Cardiac muscle cell (in vitro differentiated cells and primary cell): ENCODE results near the gene DNAH6. TPM values are rescaled to one million over a fixed set of nuclear protein-coding genes. Genes with fewer than 3 reads are reported as not detected.

Experiments used
- DNase-seq, 2 donors: peaks; one replicate each; pipeline versions ENCODE4 v3.0.0 to v3.0.0-alpha.2; 2010 to 2017; ENCODE audit warnings: low read depth in 1 of 2, low spot score in 1 of 2
- H3K27ac ChIP-seq: fragments of 200-600 bp; sonication (generic); 2 replicates; pipeline ENCODE4 v1.5.1; 2016
- H3K27me3 ChIP-seq: fragments of 200-600 bp; sonication (generic); 2 replicates; pipeline ENCODE4 v1.6.0; 2016; ENCODE audit warnings: control low read depth
- H3K36me3 ChIP-seq: fragments of 200-600 bp; sonication (generic); 2 replicates; pipeline ENCODE4 v1.5.1; 2016; ENCODE audit warnings: control low read depth
- H3K4me1 ChIP-seq: fragments of 200-600 bp; sonication (generic); 2 replicates; pipeline ENCODE4 v1.8.1; 2017; ENCODE audit warnings: low read depth, mild to moderate bottlenecking, mixed run types
- H3K4me3 ChIP-seq: fragments of 200-600 bp; sonication (generic); 2 replicates; pipeline ENCODE4 v1.5.1; 2016; ENCODE audit warnings: mild to moderate bottlenecking
- H3K9me3 ChIP-seq: fragments of 200-600 bp; sonication (generic); 2 replicates; pipeline ENCODE4 v1.5.1; 2017; ENCODE audit warnings: low read depth, mild to moderate bottlenecking, control low read depth
- polyA plus RNA-seq: library from polyadenylated mRNA; unstranded; fragments of >200 nt; fragmentation: Nextera tagmentation; extraction: Ambion mirVana; gene quantifications from 2 replicates; pipeline ENCODE4 v1.2.1, GENCODE V29; 2016
- total RNA-seq: library from RNA; depleted of rRNA; stranded (reverse); fragments of >200 nt; gene quantifications from 2 replicates; pipeline ENCODE4 v1.2.3, GENCODE V29; 2016
- TF ChIP-seq, protein P1 (sequence below): IDR thresholded peaks from 2 replicates; pipeline ENCODE4 v1.5.1; 2012; ENCODE audit warnings: low read depth, mild to moderate bottlenecking, low read length

The DNAH6 gene
- total and polyA plus RNA-seq, 2 experiments from 2014 or later: 0.66 to 0.73 TPM

DNA sequence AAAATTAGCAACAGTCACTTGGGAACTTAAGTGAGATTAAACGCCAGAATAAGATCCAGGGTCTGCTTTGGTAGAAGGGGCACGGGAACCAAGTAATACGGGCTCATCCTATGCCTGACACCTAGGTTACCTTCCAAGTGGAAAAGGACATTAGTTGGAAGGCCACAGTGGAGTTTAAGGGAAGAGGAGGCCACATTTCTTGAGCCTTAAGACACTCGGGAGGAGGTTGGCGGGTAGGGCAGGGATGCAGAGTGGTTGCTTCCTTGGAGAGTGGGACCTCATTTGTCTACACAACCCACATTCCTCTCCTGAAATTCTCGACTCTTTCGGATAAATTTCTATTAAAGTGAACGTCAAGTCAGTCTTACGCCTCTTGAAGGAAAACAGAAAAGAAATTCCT lies 510 bp upstream of the DNAH6 start:
- no peak overlapping the region for H3K27ac ChIP-seq
- H3K27me3 ChIP-seq: no peaks in the 10 kb centered on the region
- no peaks in the 10 kb centered on the region for H3K4me1 ChIP-seq
- no peaks in the 10 kb centered on the region for H3K36me3 ChIP-seq
- H3K4me3 ChIP-seq: peak overlapping the region; percentile 5
- DNase-seq: no peak
- no peaks in the 10 kb centered on the region for H3K9me3 ChIP-seq
- TF ChIP-seq, protein P1, sequence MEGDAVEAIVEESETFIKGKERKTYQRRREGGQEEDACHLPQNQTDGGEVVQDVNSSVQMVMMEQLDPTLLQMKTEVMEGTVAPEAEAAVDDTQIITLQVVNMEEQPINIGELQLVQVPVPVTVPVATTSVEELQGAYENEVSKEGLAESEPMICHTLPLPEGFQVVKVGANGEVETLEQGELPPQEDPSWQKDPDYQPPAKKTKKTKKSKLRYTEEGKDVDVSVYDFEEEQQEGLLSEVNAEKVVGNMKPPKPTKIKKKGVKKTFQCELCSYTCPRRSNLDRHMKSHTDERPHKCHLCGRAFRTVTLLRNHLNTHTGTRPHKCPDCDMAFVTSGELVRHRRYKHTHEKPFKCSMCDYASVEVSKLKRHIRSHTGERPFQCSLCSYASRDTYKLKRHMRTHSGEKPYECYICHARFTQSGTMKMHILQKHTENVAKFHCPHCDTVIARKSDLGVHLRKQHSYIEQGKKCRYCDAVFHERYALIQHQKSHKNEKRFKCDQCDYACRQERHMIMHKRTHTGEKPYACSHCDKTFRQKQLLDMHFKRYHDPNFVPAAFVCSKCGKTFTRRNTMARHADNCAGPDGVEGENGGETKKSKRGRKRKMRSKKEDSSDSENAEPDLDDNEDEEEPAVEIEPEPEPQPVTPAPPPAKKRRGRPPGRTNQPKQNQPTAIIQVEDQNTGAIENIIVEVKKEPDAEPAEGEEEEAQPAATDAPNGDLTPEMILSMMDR: no peak

DNA sequence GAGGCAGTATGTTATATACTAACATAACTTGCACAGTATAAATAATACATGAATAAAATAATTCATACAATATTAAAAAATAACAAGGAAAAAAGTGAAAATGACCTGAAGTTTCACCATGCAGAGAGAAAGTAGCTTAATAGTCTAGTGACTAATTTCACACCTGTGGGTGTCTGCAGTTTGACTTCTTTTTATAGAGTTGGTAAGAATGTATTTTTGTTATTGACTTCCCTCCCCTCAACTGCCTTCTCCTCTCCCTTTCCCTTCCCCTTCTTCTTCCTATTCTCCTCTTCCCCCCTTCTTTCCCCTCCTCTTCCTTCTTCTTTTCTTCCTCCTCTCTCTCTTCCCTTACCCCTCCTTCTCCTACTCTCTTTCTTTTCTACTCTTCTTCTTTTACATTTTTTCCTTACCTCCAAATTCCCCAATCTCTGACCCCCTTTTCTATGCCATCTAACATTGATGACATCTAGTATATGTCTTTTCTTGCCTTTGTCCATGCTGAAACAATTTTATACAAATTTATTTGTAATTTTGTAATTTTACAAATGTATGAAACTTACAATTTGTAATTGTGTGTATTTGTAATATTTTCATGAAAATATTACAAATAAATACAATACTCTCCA lies 3.1 kb downstream of the DNAH6 start:
- no peaks in the 10 kb centered on the region for H3K27me3 ChIP-seq
- no peak overlapping the region for H3K4me3 ChIP-seq
- no peaks in the 10 kb centered on the region for H3K9me3 ChIP-seq
- no peak overlapping the region for H3K27ac ChIP-seq
- H3K36me3 ChIP-seq: no peaks in the 10 kb centered on the region
- no peaks in the 10 kb centered on the region for H3K4me1 ChIP-seq
- no peak for DNase-seq
- TF ChIP-seq, protein P1: no peak

DNA sequence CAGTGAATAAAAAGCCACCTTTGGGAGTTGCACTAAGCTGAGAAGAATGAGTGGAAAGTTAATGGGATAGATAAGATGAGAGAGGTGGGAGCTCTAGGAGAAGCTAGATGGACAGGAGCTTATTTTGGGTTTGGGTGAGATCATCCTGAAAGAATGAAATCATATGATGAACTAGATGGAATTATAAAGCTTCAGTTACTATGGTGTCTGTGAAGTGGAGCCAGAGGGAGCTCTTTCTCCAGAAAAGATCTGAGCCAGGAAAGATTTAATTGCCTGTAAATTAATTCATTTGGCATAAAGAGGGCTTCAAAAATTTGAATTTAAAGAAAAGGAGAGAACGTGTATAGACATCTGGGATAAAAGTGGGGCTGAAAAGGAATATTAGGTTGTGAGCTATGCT lies 10.3 kb downstream of the DNAH6 start:
- DNase-seq: peak in 1 of 2 donors; percentile 2
- Histone ChIP-seq H3K36me3 (no peaks in the 10 kb centered on the region), H3K27me3 (no peaks in the 10 kb centered on the region), H3K4me1 (no peaks in the 10 kb centered on the region), H3K9me3 (no peaks in the 10 kb centered on the region), H3K4me3 (no peak overlapping the region), H3K27ac (no peak overlapping the region)
- TF ChIP-seq, protein P1: no peak

DNA sequence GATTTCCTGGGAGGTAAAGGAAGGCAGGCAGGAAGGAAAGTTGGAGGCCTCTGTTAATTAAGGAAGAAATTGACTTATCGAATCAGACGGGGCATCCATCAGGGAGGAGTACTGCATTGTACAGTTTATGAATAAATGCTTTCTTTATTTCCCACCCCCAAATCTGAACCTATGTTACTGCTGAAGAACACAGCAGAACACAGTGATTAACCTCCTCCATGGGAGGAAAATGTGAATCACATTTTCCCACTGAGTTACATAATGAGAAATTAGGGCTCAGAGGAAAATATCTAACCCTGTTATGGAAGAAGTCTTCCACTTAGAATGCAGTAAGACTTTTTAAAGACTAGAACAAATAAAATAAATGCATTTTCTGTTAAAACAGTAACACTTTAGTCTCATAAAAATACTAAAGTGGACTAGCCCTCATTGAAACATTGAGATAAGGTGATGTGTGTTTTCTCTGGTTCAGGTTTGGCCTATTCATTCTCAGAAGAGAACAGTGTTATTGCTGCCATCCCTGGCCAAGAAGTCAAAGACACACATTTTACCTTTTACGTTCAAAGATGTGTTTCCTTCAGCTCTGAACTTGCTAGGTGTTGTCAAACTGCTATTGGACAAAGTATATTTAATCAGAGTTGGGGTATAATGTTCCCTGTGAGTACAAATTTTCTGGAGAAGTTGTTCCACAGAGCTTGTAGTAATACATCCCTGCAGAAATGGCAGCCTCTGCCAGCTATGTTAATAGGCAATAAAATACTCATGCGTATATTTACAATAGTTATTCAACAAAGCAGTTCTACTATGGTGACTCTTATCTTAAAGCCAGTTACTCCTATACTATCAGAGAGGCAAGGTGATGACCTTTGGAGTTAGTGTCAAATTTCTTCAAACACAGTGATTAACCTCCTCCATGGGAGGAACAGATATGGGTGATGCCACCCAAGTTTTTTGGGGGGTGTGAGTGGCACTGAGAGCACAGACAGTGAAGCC lies 11.1 kb downstream of the DNAH6 start:
- DNase-seq: peak in 1 of 2 donors; percentile 6
- Histone ChIP-seq H3K4me3 (no peak overlapping the region), H3K4me1 (no peaks in the 10 kb centered on the region)

DNA sequence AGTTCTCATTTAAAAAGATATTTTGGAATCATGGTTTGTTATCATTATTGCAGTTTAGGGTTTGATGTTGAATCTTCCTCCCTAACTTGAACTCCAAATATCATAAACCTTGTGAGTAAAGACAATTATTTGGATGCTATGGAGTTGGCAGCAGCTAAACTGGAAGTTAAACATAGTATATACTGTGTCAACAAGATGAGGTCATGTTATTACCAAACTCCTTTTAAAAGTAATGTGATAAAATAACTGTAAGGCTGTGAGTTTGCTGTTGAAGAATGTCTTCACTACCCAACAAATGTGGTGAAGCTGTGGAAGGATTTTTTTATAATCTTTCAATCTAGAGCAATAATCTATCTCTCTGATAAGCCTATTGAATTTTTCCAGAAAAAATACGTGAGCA lies 16.0 kb downstream of the DNAH6 start:
- no peak for DNase-seq
- Histone ChIP-seq H3K27ac (no peak overlapping the region), H3K4me1 (no peaks in the 10 kb centered on the region), H3K27me3 (no peaks in the 10 kb centered on the region), H3K9me3 (no peaks in the 10 kb centered on the region), H3K36me3 (no peaks in the 10 kb centered on the region), H3K4me3 (no peak overlapping the region)
- TF ChIP-seq, protein P1: no peak

More for the DNA sequence above, 11.1 kb downstream of the DNAH6 start:
- Histone ChIP-seq H3K27me3 (no peaks in the 10 kb centered on the region), H3K36me3 (no peaks in the 10 kb centered on the region), H3K9me3 (no peaks in the 10 kb centered on the region), H3K27ac (no peak overlapping the region)
- TF ChIP-seq, protein P1: no peak
